H9 (cell line): ENCODE data around the gene JSRP1. TPM values are rescaled to one million over a fixed set of nuclear protein-coding genes. Genes with fewer than 3 reads are reported as not detected.

Experiments used
- DNase-seq: peaks from one replicate; pipeline ENCODE4 v3.0.0-alpha.2; 2017
- H2AFZ ChIP-seq: one replicate; pipeline ENCODE4 v1.6.1; 2013; ENCODE audit warnings: mild to moderate bottlenecking, low read length, control low read depth, moderate library complexity
- H2AK5ac ChIP-seq: 2 replicates; pipeline ENCODE4 v1.6.1; 2013; ENCODE audit warnings: low read length, control low read depth, mixed read lengths; ENCODE audit not compliant: insufficient read length
- H2BK120ac ChIP-seq: one replicate; pipeline ENCODE4 v1.6.1; 2013; ENCODE audit warnings: low read depth, mild to moderate bottlenecking, low read length, control low read depth, inconsistent platforms; ENCODE audit not compliant: poor library complexity, severe bottlenecking
- H2BK12ac ChIP-seq: 2 replicates; pipeline ENCODE4 v1.6.1; 2013; ENCODE audit warnings: low read length, control low read depth, mixed read lengths, low read depth; ENCODE audit not compliant: insufficient read length
- H2BK15ac ChIP-seq: 2 replicates; pipeline ENCODE4 v1.6.1; 2013; ENCODE audit warnings: low read depth, low read length, control low read depth
- H2BK20ac ChIP-seq: one replicate; pipeline ENCODE4 v1.6.1; 2013; ENCODE audit warnings: low read depth, mild to moderate bottlenecking, low read length, control low read depth, inconsistent platforms; ENCODE audit not compliant: poor library complexity, severe bottlenecking
- H2BK5ac ChIP-seq: 2 replicates; pipeline ENCODE4 v1.6.1; 2013; ENCODE audit warnings: low read length, control low read depth, mixed read lengths; ENCODE audit not compliant: insufficient read length
- H3K14ac ChIP-seq: 2 replicates; pipeline ENCODE4 v1.6.1; 2013; ENCODE audit warnings: low read length, control low read depth; ENCODE audit not compliant: insufficient read depth
- H3K18ac ChIP-seq: 2 replicates; pipeline ENCODE4 v1.6.1; 2013; ENCODE audit warnings: low read depth, mild to moderate bottlenecking, mixed read lengths, low read length, control low read depth; ENCODE audit not compliant: insufficient read length
- H3K23ac ChIP-seq: 2 replicates; pipeline ENCODE4 v1.6.1; 2013; ENCODE audit warnings: low read length, control low read depth, mixed read lengths, low read depth; ENCODE audit not compliant: insufficient read length
- H3K23me2 ChIP-seq: 2 replicates; pipeline ENCODE4 v1.6.1; 2013; ENCODE audit warnings: low read depth, mild to moderate bottlenecking, mixed read lengths, low read length, control low read depth; ENCODE audit not compliant: insufficient read length, poor library complexity, severe bottlenecking
- H3K27ac ChIP-seq: 2 replicates; pipeline ENCODE4 v1.5.1; 2013; ENCODE audit warnings: low read length, control low read depth, mixed read lengths, low read depth; ENCODE audit not compliant: insufficient read length
- H3K27me3 ChIP-seq: 2 replicates; pipeline ENCODE4 v1.6.1; 2013; ENCODE audit warnings: low read length, control low read depth, inconsistent platforms; ENCODE audit not compliant: insufficient read depth
- H3K4ac ChIP-seq: 2 replicates; pipeline ENCODE4 v1.6.1; 2013; ENCODE audit warnings: low read depth, mild to moderate bottlenecking, control low read depth, inconsistent platforms, low read length, moderate library complexity
- H3K4me1 ChIP-seq: 2 replicates; pipeline ENCODE4 v1.6.1; 2013; ENCODE audit warnings: low read length, control low read depth, inconsistent platforms; ENCODE audit not compliant: insufficient read depth
- H3K4me2 ChIP-seq: 2 replicates; pipeline ENCODE4 v1.6.1; 2013; ENCODE audit warnings: low read length, control low read depth, mixed read lengths; ENCODE audit not compliant: insufficient read length, insufficient read depth
- H3K56ac ChIP-seq: 2 replicates; pipeline ENCODE4 v1.6.1; 2013; ENCODE audit warnings: low read depth, mild to moderate bottlenecking, mixed read lengths, low read length, control low read depth; ENCODE audit not compliant: insufficient read length
- H3K79me1 ChIP-seq: 2 replicates; pipeline ENCODE4 v1.6.1; 2013; ENCODE audit warnings: low read depth, mild to moderate bottlenecking, moderate library complexity, low read length, control low read depth, inconsistent platforms; ENCODE audit not compliant: insufficient read depth, poor library complexity, severe bottlenecking
- H3K79me2 ChIP-seq: 2 replicates; pipeline ENCODE4 v1.6.1; 2013; ENCODE audit warnings: low read length, control low read depth, inconsistent platforms; ENCODE audit not compliant: insufficient read depth
- H3K9ac ChIP-seq: 2 replicates; pipeline ENCODE4 v1.6.1; 2013; ENCODE audit warnings: low read length, control low read depth, mixed read lengths; ENCODE audit not compliant: insufficient read length; ENCODE audit errors: extremely low read depth
- H3K9me3 ChIP-seq: one replicate; pipeline ENCODE4 v1.6.1; 2013; ENCODE audit warnings: low read depth, low read length, inconsistent platforms; ENCODE audit not compliant: control insufficient read depth
- H3T11ph ChIP-seq: one replicate; pipeline ENCODE4 v1.6.1; 2013; ENCODE audit warnings: mild to moderate bottlenecking, low read length, control low read depth, inconsistent platforms
- H4K20me1 ChIP-seq: one replicate; pipeline ENCODE4 v1.6.1; 2013; ENCODE audit not compliant: control insufficient read depth, insufficient read length, insufficient read depth
- H4K5ac ChIP-seq: 2 replicates; pipeline ENCODE4 v1.6.1; 2013; ENCODE audit warnings: low read depth, mild to moderate bottlenecking, mixed read lengths, low read length, control low read depth; ENCODE audit not compliant: insufficient read length
- H4K8ac ChIP-seq: replicated peaks from 2 replicates; pipeline ENCODE4 v1.6.1; 2013; ENCODE audit warnings: low read length, control low read depth, mixed read lengths, low read depth; ENCODE audit not compliant: insufficient read length
- H4K91ac ChIP-seq: 2 replicates; pipeline ENCODE4 v1.6.1; 2013; ENCODE audit warnings: low read depth, mild to moderate bottlenecking, moderate library complexity, mixed read lengths, low read length, control low read depth; ENCODE audit not compliant: insufficient read length
- H3K27ac Mint-ChIP-seq, 3 experiments: 2 replicates in 2 of 3; 3 replicates in 1 of 3; pipeline ENCODE4 v1.8.0; 2020 to 2021; ENCODE audit warnings: mixed read lengths in 3 of 3, mild to moderate bottlenecking in 1 of 3, moderate library complexity in 1 of 3
- H3K27me3 Mint-ChIP-seq: 2 replicates; pipeline ENCODE4 v1.8.0; 2021; ENCODE audit warnings: low read depth, mild to moderate bottlenecking, moderate library complexity, mixed read lengths
- H3K36me3 Mint-ChIP-seq, 3 experiments: 2 replicates in 2 of 3; 3 replicates in 1 of 3; pipeline ENCODE4 v1.8.0; 2020 to 2021; ENCODE audit warnings: low read depth in 3 of 3, mixed read lengths in 3 of 3; ENCODE audit not compliant: insufficient read depth in 1 of 3
- H3K4me1 Mint-ChIP-seq, 2 experiments: 2 replicates each; pipeline ENCODE4 v1.8.0; 2020; ENCODE audit warnings: mixed read lengths in 2 of 2
- H3K4me3 Mint-ChIP-seq, 2 experiments: 2 replicates in 1 of 2; 3 replicates in 1 of 2; pipeline ENCODE4 v1.8.0; 2020 to 2021; ENCODE audit warnings: mild to moderate bottlenecking in 2 of 2, mixed read lengths in 2 of 2, moderate library complexity in 1 of 2
- H3K9me3 Mint-ChIP-seq, 2 experiments: 2 replicates in 1 of 2; 3 replicates in 1 of 2; pipeline ENCODE4 v1.8.0; 2020; ENCODE audit warnings: mild to moderate bottlenecking in 2 of 2, mixed read lengths in 2 of 2, moderate library complexity in 1 of 2
- CTCF ChIP-seq: fragments of 200-600 bp; sonication (generic); conservative IDR thresholded peaks from 3 replicates; pipeline ENCODE4 v1.8.0; 2021; ENCODE audit warnings: antibody characterized with exemption, mild to moderate bottlenecking
- WGBS: extraction: QIAGEN DNeasy Blood & Tissue Kit; methylation state at CpG from one replicate; pipeline ENCODE4 v1.1.7; 2013; ENCODE audit warnings: missing lambda C conversion rate, low lambda C conversion rate, mixed read lengths; ENCODE audit not compliant: insufficient read length; ENCODE audit errors: extremely low coverage; 5-methylcytosine and 5-hydroxymethylcytosine counted together
- total RNA-seq: library from RNA; stranded (reverse); gene quantifications from 2 replicates; pipeline ENCODE4 v1.2.1, GENCODE V29; 2021

The JSRP1 gene
- total RNA-seq, 1 experiment from 2014 or later, result 0.90 TPM

DNA sequence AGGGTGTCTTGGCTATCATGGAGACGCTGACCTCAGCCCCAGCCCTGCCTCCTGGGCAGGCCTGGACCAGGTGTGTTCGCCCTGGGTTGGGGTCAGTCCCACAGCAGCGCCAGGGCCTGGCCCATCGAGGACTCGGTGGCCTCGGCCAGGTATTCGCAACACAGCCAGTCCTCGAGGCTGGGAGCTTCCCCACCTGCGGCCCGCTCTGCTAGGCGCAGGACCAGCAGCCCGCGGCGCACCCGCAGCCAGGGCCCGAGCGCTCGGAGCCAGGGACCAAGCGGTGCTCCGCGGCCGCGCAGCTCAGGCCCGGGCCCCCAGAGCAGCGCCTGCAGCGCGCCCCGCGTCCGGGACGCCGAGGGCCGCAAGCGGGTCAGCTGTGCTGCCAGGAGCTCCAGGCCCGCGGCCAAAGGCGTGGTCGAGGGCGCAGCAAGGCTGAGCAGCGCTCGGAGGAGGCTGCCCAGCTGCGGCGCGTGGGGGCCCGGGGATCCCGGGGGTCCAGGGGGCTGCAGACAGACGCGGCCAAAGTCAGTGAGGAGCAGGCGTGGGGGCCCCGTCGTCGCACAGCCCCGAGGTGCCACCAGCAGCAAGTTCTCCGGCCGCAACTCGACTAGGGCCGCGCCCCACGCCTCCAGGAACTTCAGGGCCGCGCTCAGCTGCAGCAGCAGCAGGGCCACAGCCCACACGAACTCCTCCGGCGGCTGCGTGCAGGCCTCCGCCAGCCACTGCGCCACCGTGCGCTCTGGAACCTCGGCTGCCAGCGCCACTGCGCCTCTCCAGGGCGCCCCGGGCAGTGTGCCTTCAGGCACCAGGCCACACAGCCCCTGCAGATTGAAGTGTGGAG, 19.6 kb upstream of the JSRP1 start:
- no peak overlapping the region for H3K18ac ChIP-seq
- H3K4me3 Mint-ChIP-seq, result no peak overlapping the region
- DNase-seq, result peak; percentile 64
- H3K27ac ChIP-seq, result no peak overlapping the region
- H3K9me3 ChIP-seq, result no peaks in the 10 kb centered on the region
- no peaks in the 10 kb centered on the region; a peak in 1 of 5 replicates for H3K9me3 Mint-ChIP-seq
- no peak overlapping the region for H4K5ac ChIP-seq
- H3K79me2 ChIP-seq, result peaks cover 11% of the 10 kb centered on the region; the same call in 1 of the 2 replicates
- H3K27me3 Mint-ChIP-seq, result peaks cover 2% of the 10 kb centered on the region; the same call in 1 of the 2 replicates
- H2BK15ac ChIP-seq, result no peak overlapping the region
- WGBS, result no CpG with 5 or more reads among the region's 74 CpGs
- H3T11ph ChIP-seq, result no peak overlapping the region
- no peak overlapping the region for H4K91ac ChIP-seq
- no peak overlapping the region for H2AFZ ChIP-seq
- H3K4me1 ChIP-seq, result 0 out of 2 replicates have a peak, but pooled peaks cover 2% of the 10 kb centered on the region
- H3K14ac ChIP-seq, result no peak overlapping the region
- H2BK5ac ChIP-seq, result no peak overlapping the region
- H3K23me2 ChIP-seq, result peaks cover 4% of the 10 kb centered on the region
- peaks cover 21 to 35% (median 25%) of the 10 kb centered on the region in 3 experiments for H3K36me3 Mint-ChIP-seq
- H2AK5ac ChIP-seq, result no peak overlapping the region
- peaks cover 20 to 25% of the 10 kb centered on the region in 2 experiments for H3K4me1 Mint-ChIP-seq
- H3K79me1 ChIP-seq, result no peaks in the 10 kb centered on the region
- no peak overlapping the region for H2BK12ac ChIP-seq
- H3K23ac ChIP-seq, result no peak overlapping the region
- peaks cover 2% of the 10 kb centered on the region for H4K20me1 ChIP-seq
- H3K9ac ChIP-seq, result no peak overlapping the region
- no peak overlapping the region for H3K4ac ChIP-seq
- H3K56ac ChIP-seq, result no peak overlapping the region
- no peak for TF ChIP-seq CTCF
- no peak overlapping the region for H4K8ac ChIP-seq
- no peak overlapping the region for H3K4me2 ChIP-seq
- no peak overlapping the region for H2BK120ac ChIP-seq
- H3K27me3 ChIP-seq, result no peaks in the 10 kb centered on the region
- H2BK20ac ChIP-seq, result no peak overlapping the region
- no peak overlapping the region for H3K27ac Mint-ChIP-seq
